Osteocyte (in vitro differentiated cells): ENCODE data around the gene RBM8A. TPM values are rescaled to one million over a fixed set of nuclear protein-coding genes. Genes with fewer than 3 reads are reported as not detected.
A peak's percentile ranks its signal among the peaks of the same experiment; 100 is the strongest.

Experiments used
- DNase-seq: peaks from one replicate; pipeline ENCODE4 v3.0.0; 2021; ENCODE audit warnings: mixed read lengths; ENCODE audit not compliant: unreplicated experiment; ENCODE audit errors: extremely low spot score
- H3K27ac Mint-ChIP-seq: one replicate; pipeline ENCODE4 v1.8.0; 2021; ENCODE audit warnings: mild to moderate bottlenecking, mixed read lengths; ENCODE audit not compliant: unreplicated experiment
- H3K27me3 Mint-ChIP-seq: one replicate; pipeline ENCODE4 v1.8.0; 2021; ENCODE audit warnings: mixed read lengths; ENCODE audit not compliant: unreplicated experiment
- H3K36me3 Mint-ChIP-seq: one replicate; pipeline ENCODE4 v1.8.0; 2021; ENCODE audit warnings: mixed read lengths; ENCODE audit not compliant: unreplicated experiment
- H3K4me1 Mint-ChIP-seq: one replicate; pipeline ENCODE4 v1.8.0; 2021; ENCODE audit warnings: mixed read lengths; ENCODE audit not compliant: unreplicated experiment
- H3K4me3 Mint-ChIP-seq: one replicate; pipeline ENCODE4 v1.8.0; 2021; ENCODE audit warnings: mild to moderate bottlenecking, moderate library complexity, mixed read lengths; ENCODE audit not compliant: unreplicated experiment
- H3K9me3 Mint-ChIP-seq: one replicate; pipeline ENCODE4 v1.8.0; 2021; ENCODE audit warnings: mixed read lengths; ENCODE audit not compliant: unreplicated experiment
- long read RNA-seq: library from polyadenylated mRNA; unstranded; transcript quantifications from one replicate; pipeline ENCODE4 v2.0.0, GENCODE V29; 2021
- total RNA-seq: library from RNA; stranded (reverse); gene quantifications from 2 replicates; pipeline ENCODE4 v1.2.1, GENCODE V29; 2021
- TF ChIP-seq, protein P1 (sequence below): fragments of 200-600 bp; sonication (generic); IDR thresholded peaks from 2 replicates; pipeline ENCODE4 v1.5.0; 2021; ENCODE audit warnings: antibody characterized with exemption, mild to moderate bottlenecking, moderate library complexity

RBM8A gene
- total RNA-seq, result 108 and 114 TPM in 2 replicates
- long read RNA-seq, full-length matches to known transcripts, result 250 of 281 reads
- long read RNA-seq, partial matches to known transcripts, result 3 of 281 reads
- long read RNA-seq, other reads (novel, unspliced or antisense), result 28 of 281 reads

DNA sequence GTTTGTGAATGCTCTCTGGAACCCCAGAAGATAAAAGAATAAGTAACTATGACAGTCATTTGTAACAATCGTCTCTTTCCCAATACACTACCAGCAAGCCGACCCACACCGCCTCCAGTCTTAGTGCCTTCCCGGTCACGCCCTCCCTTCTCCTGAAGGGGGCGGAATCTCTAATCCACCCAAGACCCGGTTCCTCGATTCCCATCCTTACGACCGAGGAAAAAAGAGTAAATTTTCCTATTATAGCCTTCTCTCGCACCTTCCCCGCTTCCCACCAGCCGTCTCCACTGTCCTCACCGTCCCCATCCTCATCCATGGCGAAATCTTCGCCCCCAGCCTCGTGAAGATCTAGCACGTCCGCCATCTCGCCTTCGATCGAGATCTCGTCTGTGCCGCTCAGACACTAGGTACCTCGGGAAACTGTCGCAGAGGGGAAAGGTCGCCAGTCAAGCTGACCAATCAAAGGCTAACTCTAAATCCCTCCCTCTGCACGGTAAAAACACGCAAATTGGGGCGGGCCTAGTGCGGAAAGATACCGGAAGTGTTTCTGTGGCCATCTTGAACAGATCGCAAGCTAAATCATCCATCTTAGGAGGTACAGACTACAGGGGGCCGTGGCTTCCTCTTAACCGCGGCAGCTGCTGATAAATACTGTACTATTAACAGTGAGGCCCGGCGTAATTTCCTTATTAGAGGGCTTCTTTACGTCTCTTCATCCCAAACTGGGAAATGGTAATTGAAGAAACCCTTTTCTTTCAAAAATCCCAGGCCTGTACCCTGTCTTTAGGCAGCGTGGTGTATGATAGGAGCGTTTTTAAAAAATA is at the start of gene RBM8A:
Gene RBM8A, minus strand, starts transcription at position 422 of the 824 bp plus-strand sequence. Its CDS starts 58 bp downstream, at position 364.
- H3K4me3 Mint-ChIP-seq, result peak within 1 kb of the TSS; percentile 72
- no peaks in the 10 kb centered on the region for H3K9me3 Mint-ChIP-seq
- H3K4me1 Mint-ChIP-seq, result peaks cover 9% of the 10 kb centered on the region
- TF ChIP-seq, protein P1, sequence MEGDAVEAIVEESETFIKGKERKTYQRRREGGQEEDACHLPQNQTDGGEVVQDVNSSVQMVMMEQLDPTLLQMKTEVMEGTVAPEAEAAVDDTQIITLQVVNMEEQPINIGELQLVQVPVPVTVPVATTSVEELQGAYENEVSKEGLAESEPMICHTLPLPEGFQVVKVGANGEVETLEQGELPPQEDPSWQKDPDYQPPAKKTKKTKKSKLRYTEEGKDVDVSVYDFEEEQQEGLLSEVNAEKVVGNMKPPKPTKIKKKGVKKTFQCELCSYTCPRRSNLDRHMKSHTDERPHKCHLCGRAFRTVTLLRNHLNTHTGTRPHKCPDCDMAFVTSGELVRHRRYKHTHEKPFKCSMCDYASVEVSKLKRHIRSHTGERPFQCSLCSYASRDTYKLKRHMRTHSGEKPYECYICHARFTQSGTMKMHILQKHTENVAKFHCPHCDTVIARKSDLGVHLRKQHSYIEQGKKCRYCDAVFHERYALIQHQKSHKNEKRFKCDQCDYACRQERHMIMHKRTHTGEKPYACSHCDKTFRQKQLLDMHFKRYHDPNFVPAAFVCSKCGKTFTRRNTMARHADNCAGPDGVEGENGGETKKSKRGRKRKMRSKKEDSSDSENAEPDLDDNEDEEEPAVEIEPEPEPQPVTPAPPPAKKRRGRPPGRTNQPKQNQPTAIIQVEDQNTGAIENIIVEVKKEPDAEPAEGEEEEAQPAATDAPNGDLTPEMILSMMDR, result peak; percentile 76
- H3K27me3 Mint-ChIP-seq, result no peaks in the 10 kb centered on the region
- no peak within 1 kb of the TSS for H3K27ac Mint-ChIP-seq
- peak; percentile 97 for DNase-seq
- peaks cover 14% of the 10 kb centered on the region for H3K36me3 Mint-ChIP-seq

DNA sequence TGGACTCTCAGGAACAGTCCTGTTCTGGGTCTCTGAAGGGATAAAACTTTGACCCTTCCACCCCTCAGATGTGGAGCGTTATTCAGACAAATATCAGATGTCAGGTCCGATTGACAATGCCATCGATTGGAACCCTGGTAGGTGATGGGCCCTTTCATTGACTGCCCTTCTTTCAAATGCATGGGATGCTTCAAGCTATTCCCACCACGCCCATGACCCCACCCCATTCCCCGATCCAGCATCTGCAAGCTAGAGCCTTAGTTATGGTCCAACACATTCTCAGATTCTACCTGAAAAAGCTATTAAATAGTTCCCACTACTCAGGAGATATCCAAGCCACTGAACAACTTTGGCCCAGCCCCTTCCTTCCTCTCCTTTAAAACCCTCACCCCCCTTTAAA is 49.7 kb upstream of the RBM8A start:
- Mint-ChIP-seq H3K4me3 (no peak overlapping the region), H3K9me3 (no peaks in the 10 kb centered on the region), H3K36me3 (no peaks in the 10 kb centered on the region), H3K4me1 (peaks cover 10% of the 10 kb centered on the region), H3K27ac (no peak overlapping the region), H3K27me3 (no peaks in the 10 kb centered on the region)
- DNase-seq, result no peak
- TF ChIP-seq, protein P1, result no peak

DNA sequence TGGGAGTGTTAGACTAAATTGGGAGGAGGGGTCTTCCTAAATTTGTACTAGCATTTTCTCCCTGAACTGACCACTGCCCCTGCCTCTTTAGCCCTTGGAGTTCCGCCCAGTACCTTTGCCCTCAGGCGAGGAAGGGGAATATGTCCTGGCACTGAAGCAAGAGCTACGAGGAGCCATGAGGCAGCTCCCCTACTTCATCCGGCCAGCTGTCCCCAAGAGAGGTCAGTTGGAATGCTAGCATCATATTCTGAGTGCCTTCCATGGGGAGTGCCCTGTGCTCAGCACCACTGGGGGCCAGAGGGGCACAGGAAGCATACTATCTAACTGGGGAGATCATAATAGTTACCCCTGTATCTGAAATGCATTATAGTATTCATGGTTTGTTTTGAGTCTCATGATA is 47.9 kb upstream of the RBM8A start:
- H3K27me3 Mint-ChIP-seq, result no peaks in the 10 kb centered on the region
- H3K4me1 Mint-ChIP-seq, result peaks cover 10% of the 10 kb centered on the region
- H3K27ac Mint-ChIP-seq, result no peak overlapping the region
- no peak overlapping the region for H3K4me3 Mint-ChIP-seq
- no peaks in the 10 kb centered on the region for H3K9me3 Mint-ChIP-seq
- H3K36me3 Mint-ChIP-seq, result peaks cover 2% of the 10 kb centered on the region
- TF ChIP-seq, protein P1, result no peak
- DNase-seq, result no peak

DNA sequence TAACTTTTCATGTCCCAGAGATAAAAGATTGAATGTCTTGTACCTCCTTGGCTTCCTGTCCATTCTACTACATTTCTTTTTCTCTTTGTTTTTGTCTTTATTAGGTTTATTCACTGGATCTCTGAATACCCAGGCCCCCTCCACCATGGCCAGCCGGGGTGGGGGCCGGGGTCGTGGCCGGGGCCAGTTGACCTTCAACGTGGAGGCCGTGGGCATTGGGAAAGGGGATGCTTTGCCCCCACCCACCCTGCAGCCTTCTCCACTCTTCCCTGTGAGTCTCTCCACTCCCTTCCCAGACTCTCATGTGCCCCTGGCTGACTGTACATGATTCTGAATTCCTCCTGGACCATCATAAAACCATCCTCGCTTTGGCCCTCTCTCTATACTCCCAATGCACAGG is 47.4 kb upstream of the RBM8A start:
- TF ChIP-seq, protein P1, result no peak
- Mint-ChIP-seq H3K27ac (no peak overlapping the region), H3K36me3 (peaks cover 2% of the 10 kb centered on the region), H3K4me1 (peaks cover 10% of the 10 kb centered on the region), H3K27me3 (no peaks in the 10 kb centered on the region), H3K9me3 (no peaks in the 10 kb centered on the region), H3K4me3 (no peak overlapping the region)
- no peak for DNase-seq

DNA sequence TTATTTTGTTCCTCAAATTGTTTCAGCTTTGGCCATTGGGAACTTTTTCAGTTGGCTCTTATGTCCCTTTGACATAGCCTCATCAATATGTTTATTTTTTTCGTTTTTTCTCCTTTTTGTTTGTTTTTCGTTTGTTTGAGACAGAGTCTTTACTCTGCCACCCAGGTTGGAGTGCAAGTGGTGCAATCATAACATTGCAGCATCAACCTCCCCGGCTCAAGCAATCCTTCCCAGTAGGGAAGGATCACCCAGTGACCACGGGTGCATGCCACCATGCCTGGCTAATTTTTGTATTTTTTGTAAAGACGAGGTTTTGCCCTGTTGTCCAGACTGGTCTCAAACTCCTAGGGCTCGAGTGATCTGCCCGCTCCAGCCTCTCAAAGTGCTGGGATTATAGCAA is 45.3 kb upstream of the RBM8A start:
- TF ChIP-seq, protein P1, result no peak
- H3K4me3 Mint-ChIP-seq, result no peak overlapping the region
- no peak for DNase-seq
- peaks cover 6% of the 10 kb centered on the region for H3K36me3 Mint-ChIP-seq
- peaks cover 12% of the 10 kb centered on the region for H3K4me1 Mint-ChIP-seq
- no peaks in the 10 kb centered on the region for H3K27me3 Mint-ChIP-seq
- H3K9me3 Mint-ChIP-seq, result peaks cover 2% of the 10 kb centered on the region
- no peak overlapping the region for H3K27ac Mint-ChIP-seq
